Body of pancreas (tissue), 4 donors: Measurements from ENCODE around the gene SLC38A10. TPM values are rescaled to one million over a fixed set of nuclear protein-coding genes. Genes with fewer than 3 reads are reported as not detected.

ENCODE experiments used
- ATAC-seq: fragments of 150-250 bp; one replicate; pipeline ENCODE4 v1.9.1; 2016
- DNase-seq, 4 donors: peaks; one replicate each; pipeline ENCODE4 v3.0.0-alpha.2; 2019
- H3K27ac ChIP-seq, 4 donors: fragments of 200-600 bp; sonication (generic); 1 replicate in 3 of 4; 2 replicates in 1 of 4; pipeline versions ENCODE4 v1.5.1 to v1.6.1; 2016 to 2019; ENCODE audit warnings: mild to moderate bottlenecking in 1 of 4, mixed read lengths in 1 of 4, moderate library complexity in 1 of 4
- H3K27me3 ChIP-seq, 2 donors: fragments of 200-600 bp; sonication (generic); one replicate each; pipeline ENCODE4 v1.6.0; 2016; ENCODE audit warnings: mild to moderate bottlenecking in 1 of 2
- H3K36me3 ChIP-seq, 2 donors: fragments of 200-600 bp; sonication (generic); replicated peaks in 1 of 2; 2 replicates each; pipeline ENCODE4 v1.5.1; 2016; ENCODE audit warnings: low read depth in 2 of 2; ENCODE audit not compliant: insufficient read depth in 1 of 2
- H3K4me1 ChIP-seq: fragments of 200-600 bp; sonication (generic); one replicate; pipeline ENCODE4 v1.6.0; 2016
- H3K4me3 ChIP-seq, 2 donors: fragments of 200-600 bp; sonication (generic); 1 replicate in 1 of 2; 2 replicates in 1 of 2; pipeline ENCODE4 v1.5.1; 2016 to 2019
- H3K9me3 ChIP-seq, 3 donors: fragments of 200-600 bp; sonication (generic); 1 replicate in 2 of 3; 2 replicates in 1 of 3; pipeline ENCODE4 v1.5.1; 2016
- CTCF ChIP-seq, 7 experiments: fragments of 450-650 bp in 4 of 7; fragments of 200-600 bp in 3 of 7; sonication (generic) in 3 of 7; IDR thresholded peaks; one replicate each; pipeline ENCODE4 v1.5.1; 2016 to 2019; ENCODE audit warnings: antibody characterized with exemption in 7 of 7
- POLR2A ChIP-seq, 3 donors: fragments of 450-650 bp; IDR thresholded peaks; one replicate each; pipeline ENCODE4 v1.6.1; 2016; ENCODE audit warnings: antibody characterized with exemption in 3 of 3, mild to moderate bottlenecking in 2 of 3
- WGBS, 2 donors: methylation state at CpG; one replicate each; pipeline ENCODE4 v1.1.5; 2017; 5-methylcytosine and 5-hydroxymethylcytosine counted together
- intact Hi-C: fragments of 100-400 bp; cut with DNase I; formaldehyde crosslinking; loops from one replicate; pipeline ENCODE4 v1.15.1; 2023
- total RNA-seq, 2 donors: library from RNA; depleted of rRNA; stranded (reverse); fragments of >200 nt; gene quantifications; one replicate each; pipeline ENCODE4 v1.1.0, GENCODE V29; 2016

The SLC38A10 gene
- total RNA-seq, 2 donors from 2014 or later, result 102 to 203 TPM

- ATAC-seq, result no peak
- no peak overlapping the region for H3K27ac ChIP-seq
- H3K27me3 ChIP-seq, result no peaks in the 10 kb centered on the region
- 93 to 100% methylated on average over 4 to 37 of the region's 40 CpGs for WGBS, 2 donors
- TF ChIP-seq CTCF (IDR thresholded peaks at IDR 0.05) (no peak), POLR2A (IDR thresholded peaks at IDR 0.05) (no peak)
- H3K9me3 ChIP-seq, result no peaks in the 10 kb centered on the region
- peaks cover 18 to 35% of the 10 kb centered on the region in 2 donors for H3K36me3 ChIP-seq
- intact Hi-C loops, result no loop called here
- no peak for DNase-seq
- no peaks in the 10 kb centered on the region for H3K4me1 ChIP-seq
- no peak overlapping the region for H3K4me3 ChIP-seq
Measured at GRCh38 chr17:81263371-81264181, 31.5 kb downstream of the SLC38A10 start.

- intact Hi-C loops, result no loop called here
- 87 to 91% methylated on average over 29 to 30 of the region's 36 CpGs for WGBS, 2 donors
- no peaks in the 10 kb centered on the region for H3K9me3 ChIP-seq
- no peak overlapping the region for H3K4me3 ChIP-seq
- ATAC-seq, result no peak
- H3K27ac ChIP-seq, result no peak overlapping the region
- no peak for TF ChIP-seq POLR2A (IDR thresholded peaks at IDR 0.05)
- TF ChIP-seq CTCF (IDR thresholded peaks at IDR 0.05), result no peak
- no peaks in the 10 kb centered on the region for H3K4me1 ChIP-seq
- peaks cover 18 to 37% of the 10 kb centered on the region in 2 donors for H3K36me3 ChIP-seq
- no peaks in the 10 kb centered on the region for H3K27me3 ChIP-seq
- DNase-seq, result no peak
Measured at GRCh38 chr17:81261582-81262336, 33.3 kb downstream of the SLC38A10 start.

GRCh38 chr17:81261096-81261495, 34.0 kb downstream of the SLC38A10 start:
- ATAC-seq (no peak), DNase-seq (no peak)
- no peaks in the 10 kb centered on the region for H3K9me3 ChIP-seq
- no peaks in the 10 kb centered on the region for H3K4me1 ChIP-seq
- no peak overlapping the region for H3K4me3 ChIP-seq
- H3K36me3 ChIP-seq, result peaks cover 18 to 37% of the 10 kb centered on the region in 2 donors
- TF ChIP-seq CTCF (IDR thresholded peaks at IDR 0.05), result no peak
- no peak for TF ChIP-seq POLR2A (IDR thresholded peaks at IDR 0.05)
- 94 to 96% methylated on average over 17 to 18 of the region's 18 CpGs for WGBS, 2 donors
- no peak overlapping the region for H3K27ac ChIP-seq
- no peaks in the 10 kb centered on the region for H3K27me3 ChIP-seq
- intact Hi-C loops, result no loop called here

- no peak for ATAC-seq
- DNase-seq, result no peak
- TF ChIP-seq POLR2A (IDR thresholded peaks at IDR 0.05), result no peak
- TF ChIP-seq CTCF (IDR thresholded peaks at IDR 0.05), result no peak
- peaks cover 18 to 33% of the 10 kb centered on the region in 2 donors for H3K36me3 ChIP-seq
- H3K27me3 ChIP-seq, result no peaks in the 10 kb centered on the region
- no peaks in the 10 kb centered on the region for H3K9me3 ChIP-seq
- WGBS, 2 donors, result 94 to 96% methylated on average over 16 to 19 of the region's 19 CpGs
- no peaks in the 10 kb centered on the region for H3K4me1 ChIP-seq
- intact Hi-C loops, result no loop called here
- no peak overlapping the region for H3K4me3 ChIP-seq
- no peak overlapping the region for H3K27ac ChIP-seq
Measured at GRCh38 chr17:81260641-81261040, 34.5 kb downstream of the SLC38A10 start.
